GM19099 (cell line): ENCODE data around the gene RGS3.

Experiments used
- POLR2A ChIP-seq: IDR thresholded peaks from 3 replicates; pipeline ENCODE4 v1.6.1; 2011; ENCODE audit warnings: low read depth; ENCODE audit not compliant: insufficient read length; ENCODE audit errors: extremely low read depth

The RGS3 gene

GRCh38 chr9:113511856-113512761 is 48.6 kb downstream of the RGS3 start:
- TF ChIP-seq POLR2A: no peak

- TF ChIP-seq POLR2A: no peak
These were observed 49.6 kb downstream of the RGS3 start for GRCh38 chr9:113513111-113513510.

- no peak for TF ChIP-seq POLR2A
These were observed 50.0 kb downstream of the RGS3 start for GRCh38 chr9:113513536-113513935.

- TF ChIP-seq POLR2A: no peak
These were observed 50.5 kb downstream of the RGS3 start for GRCh38 chr9:113514061-113514460.

- no peak for TF ChIP-seq POLR2A
These were observed 51.2 kb downstream of the RGS3 start for GRCh38 chr9:113514748-113515147.

- TF ChIP-seq POLR2A: no peak
These were observed 52.3 kb downstream of the RGS3 start for GRCh38 chr9:113515862-113516261.

GRCh38 chr9:113516840-113517577 is 53.5 kb downstream of the RGS3 start:
- TF ChIP-seq POLR2A: peak; percentile 53

- TF ChIP-seq POLR2A: no peak
These were observed 56.0 kb downstream of the RGS3 start for GRCh38 chr9:113519426-113520108.

- no peak for TF ChIP-seq POLR2A
These were observed 56.6 kb downstream of the RGS3 start for GRCh38 chr9:113520109-113520642.

- no peak for TF ChIP-seq POLR2A
These were observed 58.2 kb downstream of the RGS3 start for GRCh38 chr9:113521693-113522255.

GRCh38 chr9:113522419-113522818 is 58.9 kb downstream of the RGS3 start:
- no peak for TF ChIP-seq POLR2A

GRCh38 chr9:113522858-113523257 is 59.3 kb downstream of the RGS3 start:
- TF ChIP-seq POLR2A: no peak

GRCh38 chr9:113523421-113524141 is 60.1 kb downstream of the RGS3 start:
- TF ChIP-seq POLR2A: peak; percentile 20

GRCh38 chr9:113524468-113524867 is 60.9 kb downstream of the RGS3 start:
- TF ChIP-seq POLR2A: no peak
